Ovary (tissue), 3 donors: Measurements from ENCODE around the gene SOCS3.

Experiments used
- POLR2A ChIP-seq: fragments of 450-650 bp; IDR thresholded peaks from one replicate; pipeline ENCODE4 v1.6.1; 2017; ENCODE audit warnings: antibody characterized with exemption, mild to moderate bottlenecking, moderate library complexity
- TF ChIP-seq, protein P1 (sequence below), 3 donors: fragments of 450-650 bp in 2 of 3; fragments of 200-600 bp in 1 of 3; IDR thresholded peaks; one replicate each; pipeline versions ENCODE4 v1.5.1 to v1.8.0; 2016 to 2022; ENCODE audit warnings: antibody characterized with exemption in 3 of 3, mild to moderate bottlenecking in 1 of 3
- donor health status: DM: no; HTN: no; CAD: no.

DNA sequence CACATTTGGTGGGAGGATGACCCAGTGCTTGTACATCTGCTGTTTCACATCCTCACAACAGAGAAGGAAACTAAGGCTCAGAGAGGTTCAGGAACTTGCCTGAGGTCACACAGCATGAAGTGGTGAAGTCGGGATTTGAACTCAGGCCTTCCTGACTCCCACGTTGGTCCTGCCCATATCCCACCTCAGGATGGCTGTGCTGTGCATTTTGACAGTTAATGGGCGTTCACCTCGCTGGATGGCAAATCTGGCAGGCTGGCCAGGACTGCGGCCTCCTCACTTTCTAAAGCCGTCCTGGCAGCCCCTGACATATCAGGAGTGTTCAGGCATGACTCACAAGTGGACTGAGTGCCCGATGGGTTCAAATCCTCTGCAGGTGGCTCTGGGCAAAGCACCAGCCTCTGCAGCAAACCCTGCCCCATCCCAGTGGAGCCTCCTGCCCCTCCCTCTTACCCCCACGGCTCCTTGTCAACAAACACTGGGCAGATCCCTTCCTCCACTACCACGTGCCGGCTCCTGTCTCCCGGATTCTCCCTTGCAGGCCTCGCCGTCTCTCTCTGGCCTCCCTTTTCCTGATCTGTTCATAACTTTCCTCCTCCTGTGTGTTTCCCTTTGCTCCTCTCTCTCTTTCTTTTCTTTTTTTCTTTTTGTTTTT, 29.2 kb downstream of the SOCS3 start:
- TF ChIP-seq, protein P1, sequence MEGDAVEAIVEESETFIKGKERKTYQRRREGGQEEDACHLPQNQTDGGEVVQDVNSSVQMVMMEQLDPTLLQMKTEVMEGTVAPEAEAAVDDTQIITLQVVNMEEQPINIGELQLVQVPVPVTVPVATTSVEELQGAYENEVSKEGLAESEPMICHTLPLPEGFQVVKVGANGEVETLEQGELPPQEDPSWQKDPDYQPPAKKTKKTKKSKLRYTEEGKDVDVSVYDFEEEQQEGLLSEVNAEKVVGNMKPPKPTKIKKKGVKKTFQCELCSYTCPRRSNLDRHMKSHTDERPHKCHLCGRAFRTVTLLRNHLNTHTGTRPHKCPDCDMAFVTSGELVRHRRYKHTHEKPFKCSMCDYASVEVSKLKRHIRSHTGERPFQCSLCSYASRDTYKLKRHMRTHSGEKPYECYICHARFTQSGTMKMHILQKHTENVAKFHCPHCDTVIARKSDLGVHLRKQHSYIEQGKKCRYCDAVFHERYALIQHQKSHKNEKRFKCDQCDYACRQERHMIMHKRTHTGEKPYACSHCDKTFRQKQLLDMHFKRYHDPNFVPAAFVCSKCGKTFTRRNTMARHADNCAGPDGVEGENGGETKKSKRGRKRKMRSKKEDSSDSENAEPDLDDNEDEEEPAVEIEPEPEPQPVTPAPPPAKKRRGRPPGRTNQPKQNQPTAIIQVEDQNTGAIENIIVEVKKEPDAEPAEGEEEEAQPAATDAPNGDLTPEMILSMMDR (IDR thresholded peaks at IDR 0.05) = no peak
- no peak for TF ChIP-seq POLR2A
